H9 (cell line): Measurements from ENCODE around the gene VGF. TPM values are rescaled to one million over a fixed set of nuclear protein-coding genes. Genes with fewer than 3 reads are reported as not detected.

Experiments used
- DNase-seq: peaks from one replicate; pipeline ENCODE4 v3.0.0-alpha.2; 2017
- H2AFZ ChIP-seq: one replicate; pipeline ENCODE4 v1.6.1; 2013; ENCODE audit warnings: mild to moderate bottlenecking, low read length, control low read depth, moderate library complexity
- H2AK5ac ChIP-seq: 2 replicates; pipeline ENCODE4 v1.6.1; 2013; ENCODE audit warnings: low read length, control low read depth, mixed read lengths; ENCODE audit not compliant: insufficient read length
- H2BK120ac ChIP-seq: one replicate; pipeline ENCODE4 v1.6.1; 2013; ENCODE audit warnings: low read depth, mild to moderate bottlenecking, low read length, control low read depth, inconsistent platforms; ENCODE audit not compliant: poor library complexity, severe bottlenecking
- H2BK12ac ChIP-seq: 2 replicates; pipeline ENCODE4 v1.6.1; 2013; ENCODE audit warnings: low read length, control low read depth, mixed read lengths, low read depth; ENCODE audit not compliant: insufficient read length
- H2BK15ac ChIP-seq: 2 replicates; pipeline ENCODE4 v1.6.1; 2013; ENCODE audit warnings: low read depth, low read length, control low read depth
- H2BK20ac ChIP-seq: one replicate; pipeline ENCODE4 v1.6.1; 2013; ENCODE audit warnings: low read depth, mild to moderate bottlenecking, low read length, control low read depth, inconsistent platforms; ENCODE audit not compliant: poor library complexity, severe bottlenecking
- H2BK5ac ChIP-seq: 2 replicates; pipeline ENCODE4 v1.6.1; 2013; ENCODE audit warnings: low read length, control low read depth, mixed read lengths; ENCODE audit not compliant: insufficient read length
- H3K14ac ChIP-seq: 2 replicates; pipeline ENCODE4 v1.6.1; 2013; ENCODE audit warnings: low read length, control low read depth; ENCODE audit not compliant: insufficient read depth
- H3K18ac ChIP-seq: 2 replicates; pipeline ENCODE4 v1.6.1; 2013; ENCODE audit warnings: low read depth, mild to moderate bottlenecking, mixed read lengths, low read length, control low read depth; ENCODE audit not compliant: insufficient read length
- H3K23ac ChIP-seq: 2 replicates; pipeline ENCODE4 v1.6.1; 2013; ENCODE audit warnings: low read length, control low read depth, mixed read lengths, low read depth; ENCODE audit not compliant: insufficient read length
- H3K23me2 ChIP-seq: 2 replicates; pipeline ENCODE4 v1.6.1; 2013; ENCODE audit warnings: low read depth, mild to moderate bottlenecking, mixed read lengths, low read length, control low read depth; ENCODE audit not compliant: insufficient read length, poor library complexity, severe bottlenecking
- H3K27ac ChIP-seq: 2 replicates; pipeline ENCODE4 v1.5.1; 2013; ENCODE audit warnings: low read length, control low read depth, mixed read lengths, low read depth; ENCODE audit not compliant: insufficient read length
- H3K27me3 ChIP-seq: 2 replicates; pipeline ENCODE4 v1.6.1; 2013; ENCODE audit warnings: low read length, control low read depth, inconsistent platforms; ENCODE audit not compliant: insufficient read depth
- H3K4ac ChIP-seq: 2 replicates; pipeline ENCODE4 v1.6.1; 2013; ENCODE audit warnings: low read depth, mild to moderate bottlenecking, control low read depth, inconsistent platforms, low read length, moderate library complexity
- H3K4me1 ChIP-seq: 2 replicates; pipeline ENCODE4 v1.6.1; 2013; ENCODE audit warnings: low read length, control low read depth, inconsistent platforms; ENCODE audit not compliant: insufficient read depth
- H3K4me2 ChIP-seq: 2 replicates; pipeline ENCODE4 v1.6.1; 2013; ENCODE audit warnings: low read length, control low read depth, mixed read lengths; ENCODE audit not compliant: insufficient read length, insufficient read depth
- H3K56ac ChIP-seq: 2 replicates; pipeline ENCODE4 v1.6.1; 2013; ENCODE audit warnings: low read depth, mild to moderate bottlenecking, mixed read lengths, low read length, control low read depth; ENCODE audit not compliant: insufficient read length
- H3K79me1 ChIP-seq: 2 replicates; pipeline ENCODE4 v1.6.1; 2013; ENCODE audit warnings: low read depth, mild to moderate bottlenecking, moderate library complexity, low read length, control low read depth, inconsistent platforms; ENCODE audit not compliant: insufficient read depth, poor library complexity, severe bottlenecking
- H3K79me2 ChIP-seq: 2 replicates; pipeline ENCODE4 v1.6.1; 2013; ENCODE audit warnings: low read length, control low read depth, inconsistent platforms; ENCODE audit not compliant: insufficient read depth
- H3K9ac ChIP-seq: 2 replicates; pipeline ENCODE4 v1.6.1; 2013; ENCODE audit warnings: low read length, control low read depth, mixed read lengths; ENCODE audit not compliant: insufficient read length; ENCODE audit errors: extremely low read depth
- H3K9me3 ChIP-seq: one replicate; pipeline ENCODE4 v1.6.1; 2013; ENCODE audit warnings: low read depth, low read length, inconsistent platforms; ENCODE audit not compliant: control insufficient read depth
- H3T11ph ChIP-seq: one replicate; pipeline ENCODE4 v1.6.1; 2013; ENCODE audit warnings: mild to moderate bottlenecking, low read length, control low read depth, inconsistent platforms
- H4K20me1 ChIP-seq: one replicate; pipeline ENCODE4 v1.6.1; 2013; ENCODE audit not compliant: control insufficient read depth, insufficient read length, insufficient read depth
- H4K5ac ChIP-seq: 2 replicates; pipeline ENCODE4 v1.6.1; 2013; ENCODE audit warnings: low read depth, mild to moderate bottlenecking, mixed read lengths, low read length, control low read depth; ENCODE audit not compliant: insufficient read length
- H4K8ac ChIP-seq: replicated peaks from 2 replicates; pipeline ENCODE4 v1.6.1; 2013; ENCODE audit warnings: low read length, control low read depth, mixed read lengths, low read depth; ENCODE audit not compliant: insufficient read length
- H4K91ac ChIP-seq: 2 replicates; pipeline ENCODE4 v1.6.1; 2013; ENCODE audit warnings: low read depth, mild to moderate bottlenecking, moderate library complexity, mixed read lengths, low read length, control low read depth; ENCODE audit not compliant: insufficient read length
- H3K27ac Mint-ChIP-seq, 3 experiments: 2 replicates in 2 of 3; 3 replicates in 1 of 3; pipeline ENCODE4 v1.8.0; 2020 to 2021; ENCODE audit warnings: mixed read lengths in 3 of 3, mild to moderate bottlenecking in 1 of 3, moderate library complexity in 1 of 3
- H3K27me3 Mint-ChIP-seq: 2 replicates; pipeline ENCODE4 v1.8.0; 2021; ENCODE audit warnings: low read depth, mild to moderate bottlenecking, moderate library complexity, mixed read lengths
- H3K36me3 Mint-ChIP-seq, 3 experiments: 2 replicates in 2 of 3; 3 replicates in 1 of 3; pipeline ENCODE4 v1.8.0; 2020 to 2021; ENCODE audit warnings: low read depth in 3 of 3, mixed read lengths in 3 of 3; ENCODE audit not compliant: insufficient read depth in 1 of 3
- H3K4me1 Mint-ChIP-seq, 2 experiments: 2 replicates each; pipeline ENCODE4 v1.8.0; 2020; ENCODE audit warnings: mixed read lengths in 2 of 2
- H3K4me3 Mint-ChIP-seq, 2 experiments: 2 replicates in 1 of 2; 3 replicates in 1 of 2; pipeline ENCODE4 v1.8.0; 2020 to 2021; ENCODE audit warnings: mild to moderate bottlenecking in 2 of 2, mixed read lengths in 2 of 2, moderate library complexity in 1 of 2
- H3K9me3 Mint-ChIP-seq, 2 experiments: 2 replicates in 1 of 2; 3 replicates in 1 of 2; pipeline ENCODE4 v1.8.0; 2020; ENCODE audit warnings: mild to moderate bottlenecking in 2 of 2, mixed read lengths in 2 of 2, moderate library complexity in 1 of 2
- WGBS: extraction: QIAGEN DNeasy Blood & Tissue Kit; methylation state at CpG from one replicate; pipeline ENCODE4 v1.1.7; 2013; ENCODE audit warnings: missing lambda C conversion rate, low lambda C conversion rate, mixed read lengths; ENCODE audit not compliant: insufficient read length; ENCODE audit errors: extremely low coverage; 5-methylcytosine and 5-hydroxymethylcytosine counted together
- total RNA-seq: library from RNA; stranded (reverse); gene quantifications from 2 replicates; pipeline ENCODE4 v1.2.1, GENCODE V29; 2021
- TF ChIP-seq, protein P1 (sequence below): fragments of 200-600 bp; sonication (generic); conservative IDR thresholded peaks from 3 replicates; pipeline ENCODE4 v1.8.0; 2021; ENCODE audit warnings: antibody characterized with exemption, mild to moderate bottlenecking

VGF gene
- total RNA-seq, 1 experiment from 2014 or later = 37.1 TPM

- Mint-ChIP-seq H3K27me3 (peaks cover 5% of the 10 kb centered on the region), H3K27ac (no peak overlapping the region; a peak in 1 of 7 replicates), H3K36me3 (no peaks in the 10 kb centered on the region), H3K4me1 (no peaks in the 10 kb centered on the region), H3K9me3 (no peaks in the 10 kb centered on the region), H3K4me3 (no peak overlapping the region)
- Histone ChIP-seq H3K23ac (no peak overlapping the region), H3K27ac (no peak overlapping the region), H3K79me1 (no peaks in the 10 kb centered on the region), H3K9me3 (no peaks in the 10 kb centered on the region), H3K23me2 (no peaks in the 10 kb centered on the region), H4K91ac (no peak overlapping the region), H4K5ac (no peak overlapping the region), H2BK120ac (no peak overlapping the region), H2AFZ (no peak overlapping the region), H2BK12ac (no peak overlapping the region), H2BK15ac (no peak overlapping the region), H3K56ac (no peak overlapping the region), H3K4me2 (no peak overlapping the region), H2AK5ac (no peak overlapping the region), H3K79me2 (no peaks in the 10 kb centered on the region), H3K18ac (no peak overlapping the region), H3K4ac (no peak overlapping the region), H3K14ac (no peak overlapping the region), H4K20me1 (no peaks in the 10 kb centered on the region), H3T11ph (no peak overlapping the region), H3K9ac (no peak overlapping the region), H3K4me1 (peaks cover 2% of the 10 kb centered on the region; the same call in 1 of the 2 replicates), H4K8ac (no peak overlapping the region), H2BK5ac (no peak overlapping the region), H2BK20ac (no peak overlapping the region), H3K27me3 (no peaks in the 10 kb centered on the region)
- WGBS = no CpG with 5 or more reads among the region's 8 CpGs
- no peak for DNase-seq
- TF ChIP-seq, protein P1, sequence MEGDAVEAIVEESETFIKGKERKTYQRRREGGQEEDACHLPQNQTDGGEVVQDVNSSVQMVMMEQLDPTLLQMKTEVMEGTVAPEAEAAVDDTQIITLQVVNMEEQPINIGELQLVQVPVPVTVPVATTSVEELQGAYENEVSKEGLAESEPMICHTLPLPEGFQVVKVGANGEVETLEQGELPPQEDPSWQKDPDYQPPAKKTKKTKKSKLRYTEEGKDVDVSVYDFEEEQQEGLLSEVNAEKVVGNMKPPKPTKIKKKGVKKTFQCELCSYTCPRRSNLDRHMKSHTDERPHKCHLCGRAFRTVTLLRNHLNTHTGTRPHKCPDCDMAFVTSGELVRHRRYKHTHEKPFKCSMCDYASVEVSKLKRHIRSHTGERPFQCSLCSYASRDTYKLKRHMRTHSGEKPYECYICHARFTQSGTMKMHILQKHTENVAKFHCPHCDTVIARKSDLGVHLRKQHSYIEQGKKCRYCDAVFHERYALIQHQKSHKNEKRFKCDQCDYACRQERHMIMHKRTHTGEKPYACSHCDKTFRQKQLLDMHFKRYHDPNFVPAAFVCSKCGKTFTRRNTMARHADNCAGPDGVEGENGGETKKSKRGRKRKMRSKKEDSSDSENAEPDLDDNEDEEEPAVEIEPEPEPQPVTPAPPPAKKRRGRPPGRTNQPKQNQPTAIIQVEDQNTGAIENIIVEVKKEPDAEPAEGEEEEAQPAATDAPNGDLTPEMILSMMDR = no peak
Observed at GRCh38 chr7:101189109-101189508, 23.7 kb upstream of the VGF start.
